Aorta (tissue), 5 donors: ENCODE results near the gene PRDM15. TPM values are rescaled to one million over a fixed set of nuclear protein-coding genes. Genes with fewer than 3 reads are reported as not detected.

Experiments used
- ATAC-seq: fragments of 200-7000 bp; cut with Tn5 transposase; one replicate; pipeline ENCODE4 v1.9.1; 2022; ENCODE audit warnings: moderate library complexity; ENCODE audit not compliant: low FRiP score
- DNase-seq, 2 donors: peaks; one replicate each; pipeline ENCODE4 v3.0.0-alpha.2; 2020
- H3K27ac ChIP-seq, 2 donors: one replicate each; pipeline ENCODE4 v1.5.1; 2013; ENCODE audit warnings: low read length in 2 of 2, mild to moderate bottlenecking in 2 of 2, moderate library complexity in 2 of 2, control low read depth in 1 of 2, inconsistent platforms in 1 of 2, low read depth in 1 of 2
- H3K27me3 ChIP-seq, 2 donors: one replicate each; pipeline ENCODE4 v1.6.1; 2013; ENCODE audit warnings: control low read depth in 1 of 2, low read length in 1 of 2, mild to moderate bottlenecking in 1 of 2, moderate library complexity in 1 of 2; ENCODE audit not compliant: insufficient read depth in 2 of 2, control insufficient read depth in 1 of 2
- H3K36me3 ChIP-seq, 2 donors: one replicate each; pipeline ENCODE4 v1.6.1; 2013; ENCODE audit warnings: control low read depth in 1 of 2, low read length in 1 of 2, mild to moderate bottlenecking in 1 of 2; ENCODE audit not compliant: insufficient read depth in 2 of 2, control insufficient read depth in 1 of 2
- H3K4me1 ChIP-seq, 2 donors: one replicate each; pipeline ENCODE4 v1.6.1; 2013; ENCODE audit warnings: low read length in 2 of 2, control low read depth in 1 of 2, mild to moderate bottlenecking in 1 of 2, moderate library complexity in 1 of 2; ENCODE audit not compliant: insufficient read depth in 2 of 2, control insufficient read depth in 1 of 2
- H3K4me3 ChIP-seq, 2 donors: one replicate each; pipeline ENCODE4 v1.5.1; 2013; ENCODE audit warnings: low read length in 2 of 2, control low read depth in 1 of 2, mild to moderate bottlenecking in 1 of 2
- H3K9me3 ChIP-seq: one replicate; pipeline ENCODE4 v1.6.1; 2013; ENCODE audit warnings: mild to moderate bottlenecking, low read length; ENCODE audit not compliant: control insufficient read depth
- WGBS, 2 donors: extraction: QIAGEN DNeasy Blood & Tissue Kit; methylation state at CpG; one replicate each; pipeline ENCODE4 v1.1.7; 2013; 5-methylcytosine and 5-hydroxymethylcytosine counted together
- intact Hi-C, 2 donors: fragments of 100-400 bp; cut with DNase I; formaldehyde crosslinking; loops; one replicate each; pipeline versions ENCODE4 v1.14.2 to v1.15.0; 2022
- polyA plus RNA-seq, 2 donors: library from polyadenylated mRNA; stranded (reverse); fragments of 200-250 nt; gene quantifications; one replicate each; pipeline ENCODE4 v1.2.3, GENCODE V29; 2013
- total RNA-seq, 2 donors: library from RNA; stranded (reverse); fragmentation: NEBNext Ultra II Directional; extraction: Animal tissue kit (Norgen Biotek cat#: 25700); gene quantifications; one replicate each; pipeline ENCODE4 v1.2.1, GENCODE V29; 2021
- donor health status: healthy with polysubstance abuse.
- donor health status: Bipolar disorder and iron deficiency.
- donor health status: DM: no; HTN: no; CAD: no.
- donor health status: DM: no; HTN: no; CAD: no.
- donor health status: DM: yes; HTN: yes; CAD: no.

Gene PRDM15
- total and polyA plus RNA-seq, 4 donors, result 2.6 to 11.5 (median 7.5) TPM

DNA sequence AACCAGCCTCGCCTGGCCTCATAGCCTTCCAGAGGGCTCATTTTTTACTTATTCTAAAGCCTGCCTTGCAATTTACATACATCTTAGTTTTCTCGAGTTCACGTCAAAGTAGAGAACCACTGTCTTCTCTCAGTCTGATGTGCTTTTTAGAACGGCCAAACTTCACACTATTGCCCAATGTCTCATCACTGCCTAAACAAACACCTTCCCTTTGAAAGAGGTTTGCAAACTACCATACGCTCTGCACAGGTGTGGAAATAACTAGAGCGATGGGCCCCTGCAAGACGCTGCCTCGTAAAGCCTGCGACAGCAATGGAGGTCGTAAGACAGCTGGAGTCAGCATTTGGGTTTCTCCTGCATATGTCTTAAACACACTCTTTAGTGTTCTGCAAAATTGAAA, 22.6 kb downstream of the PRDM15 start:
- Histone ChIP-seq H3K27ac (no peak overlapping the region), H3K4me1 (no peaks in the 10 kb centered on the region), H3K9me3 (no peaks in the 10 kb centered on the region), H3K36me3 (peaks cover 2 to 7% of the 10 kb centered on the region in 2 donors), H3K27me3 (no peaks in the 10 kb centered on the region), H3K4me3 (no peak overlapping the region)
- 80 to 94% methylated on average over 10 of the region's 10 CpGs for WGBS, 2 donors
- ATAC-seq (no peak), DNase-seq (no peak)
- intact Hi-C loops, result no loop called here

DNA sequence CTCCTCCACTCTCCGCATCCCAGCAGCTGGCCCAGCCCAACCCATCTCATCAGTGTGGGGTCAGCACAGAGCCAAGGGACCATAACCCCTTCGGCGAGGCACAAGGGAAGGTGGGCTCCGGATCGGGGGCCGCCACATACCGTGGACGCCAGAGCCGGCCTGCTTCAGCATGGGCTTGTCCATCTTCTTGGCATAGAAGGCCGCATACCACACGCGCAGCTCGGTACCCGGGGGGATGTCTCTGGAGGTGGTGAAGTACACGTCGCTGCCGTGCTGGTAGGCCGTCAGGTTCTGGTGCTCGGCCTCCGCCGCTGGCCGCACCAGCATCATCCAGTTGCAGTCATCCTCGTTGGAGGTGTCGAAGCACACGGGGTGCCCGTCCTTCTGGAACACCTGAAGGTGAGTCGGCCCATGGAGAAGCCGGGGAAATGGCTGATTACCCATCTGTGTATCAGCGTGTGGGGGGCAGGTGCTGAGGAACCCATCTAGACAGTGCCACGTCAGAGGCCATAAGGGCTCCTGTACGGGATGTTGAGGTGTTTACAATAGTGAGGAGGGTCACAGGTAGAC, 24.6 kb downstream of the PRDM15 start:
- WGBS, 2 donors, result 94 to 95% methylated on average over 31 of the region's 31 CpGs
- Histone ChIP-seq H3K27me3 (no peaks in the 10 kb centered on the region), H3K4me3 (no peak overlapping the region), H3K9me3 (no peaks in the 10 kb centered on the region), H3K36me3 (peaks cover 2 to 7% of the 10 kb centered on the region in 2 donors), H3K27ac (no peak overlapping the region), H3K4me1 (no peaks in the 10 kb centered on the region)
- no peak for ATAC-seq
- intact Hi-C loops, result no loop called here
- DNase-seq, result no peak

DNA sequence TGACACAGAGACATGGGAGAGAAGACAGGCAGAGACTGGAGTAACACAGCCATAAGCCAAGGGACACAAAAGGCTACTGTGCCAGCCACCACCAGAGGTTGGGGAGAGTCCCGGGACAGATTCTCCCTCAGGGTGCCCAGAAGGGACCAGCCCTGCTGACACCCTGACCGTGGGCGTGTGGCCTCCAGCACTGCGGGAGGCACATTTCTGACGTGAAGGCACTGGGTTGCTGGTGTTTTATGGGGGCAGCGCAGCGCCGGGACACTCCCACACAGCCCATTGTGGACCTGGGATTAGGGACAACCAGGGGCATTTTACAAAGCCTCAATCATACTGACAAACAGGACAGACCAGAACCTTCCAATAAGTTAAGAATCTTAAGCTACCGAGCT, 26.2 kb downstream of the PRDM15 start:
- Histone ChIP-seq H3K36me3 (peaks cover 2 to 7% of the 10 kb centered on the region in 2 donors), H3K4me1 (no peaks in the 10 kb centered on the region), H3K27me3 (no peaks in the 10 kb centered on the region), H3K4me3 (no peak overlapping the region), H3K27ac (no peak overlapping the region), H3K9me3 (no peaks in the 10 kb centered on the region)
- 94% methylated on average over 9 of the region's 9 CpGs for WGBS, 2 donors
- no peak for ATAC-seq
- no peak for DNase-seq
- intact Hi-C loops, result no loop called here

- ATAC-seq (no peak), DNase-seq (no peak)
- H3K36me3 ChIP-seq, result peaks cover 2 to 7% of the 10 kb centered on the region in 2 donors
- H3K9me3 ChIP-seq, result no peaks in the 10 kb centered on the region
- H3K4me1 ChIP-seq, result no peaks in the 10 kb centered on the region
- 88 to 91% methylated on average over 21 of the region's 21 CpGs for WGBS, 2 donors
- no peak overlapping the region for H3K27ac ChIP-seq
- no peaks in the 10 kb centered on the region for H3K27me3 ChIP-seq
- intact Hi-C loops, result no loop called here
- H3K4me3 ChIP-seq, result no peak overlapping the region
Observed at GRCh38 chr21:41852151-41852928, 26.8 kb downstream of the PRDM15 start.

DNA sequence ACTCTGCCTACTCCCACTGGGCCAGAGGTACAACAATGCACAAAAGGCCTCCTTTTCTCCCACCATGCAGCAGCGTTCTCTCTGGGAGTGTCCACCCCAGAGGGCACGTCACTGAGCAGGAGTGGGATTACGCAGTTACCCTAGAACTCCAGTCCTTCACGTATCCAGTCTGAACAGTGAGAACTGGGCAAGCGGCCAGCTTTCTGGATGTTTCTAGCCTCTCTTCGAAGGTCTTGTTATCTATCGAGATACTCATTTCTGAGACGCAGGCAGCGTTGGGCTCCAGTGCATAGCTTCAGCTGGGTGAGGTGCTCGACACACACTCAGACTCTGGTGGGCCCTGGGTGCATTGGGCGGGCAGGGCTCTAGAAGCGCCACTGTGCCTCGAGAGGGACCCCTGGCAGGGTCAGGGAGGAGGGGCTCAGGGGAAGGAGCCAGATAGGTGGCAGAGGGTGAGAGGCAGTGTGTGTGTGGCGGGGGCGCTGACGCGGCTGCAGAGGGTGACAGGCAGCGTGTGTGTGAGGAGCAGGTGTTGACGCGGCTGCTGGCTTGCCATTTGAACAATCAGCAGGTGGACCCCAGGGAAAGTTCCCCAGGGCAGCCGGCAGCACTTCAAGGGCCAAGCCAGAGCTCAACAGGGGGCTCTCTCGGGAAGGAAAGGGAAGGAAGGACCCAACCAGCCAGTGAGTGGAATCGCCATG, 27.9 kb downstream of the PRDM15 start:
- DNase-seq (no peak), ATAC-seq (no peak)
- 82 to 86% methylated on average over 23 of the region's 23 CpGs for WGBS, 2 donors
- Histone ChIP-seq H3K36me3 (peaks cover 2 to 4% of the 10 kb centered on the region in 2 donors), H3K27ac (no peak overlapping the region), H3K4me1 (no peaks in the 10 kb centered on the region), H3K4me3 (no peak overlapping the region), H3K9me3 (no peaks in the 10 kb centered on the region), H3K27me3 (no peaks in the 10 kb centered on the region)
- intact Hi-C loops, result no loop called here

DNA sequence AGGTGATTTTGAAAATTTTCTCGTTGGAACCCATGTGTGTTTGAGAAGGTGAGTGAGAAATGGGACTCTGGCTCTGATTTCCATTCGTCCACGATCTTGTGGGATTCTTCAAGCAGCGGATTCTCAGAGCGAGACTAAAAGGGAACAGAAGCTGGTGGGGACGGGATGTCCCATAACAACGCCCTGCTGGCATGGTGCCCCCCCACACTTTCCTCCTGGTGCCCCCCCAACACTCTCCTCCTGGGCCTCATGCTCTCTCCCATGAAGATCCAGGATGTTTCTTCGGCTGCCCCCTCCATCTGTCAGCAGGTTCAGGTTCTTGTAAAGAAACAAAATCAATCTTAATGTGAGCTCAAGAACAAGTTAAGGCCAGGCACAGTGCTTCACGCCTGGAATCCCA, 29.1 kb downstream of the PRDM15 start:
- no peaks in the 10 kb centered on the region for H3K4me1 ChIP-seq
- peak in 1 of 2 donors; percentile 40 for DNase-seq
- no peak overlapping the region for H3K27ac ChIP-seq
- H3K36me3 ChIP-seq, result peaks cover under 1 to 4% of the 10 kb centered on the region in 2 donors
- no peaks in the 10 kb centered on the region for H3K9me3 ChIP-seq
- H3K4me3 ChIP-seq, result no peak overlapping the region
- no peak for ATAC-seq
- 94 to 95% methylated on average over 9 of the region's 9 CpGs for WGBS, 2 donors
- H3K27me3 ChIP-seq, result no peaks in the 10 kb centered on the region
- intact Hi-C loops, result no loop called here

GRCh38 chr21:41848958-41849580, 30.1 kb downstream of the PRDM15 start:
- ATAC-seq, result no peak
- intact Hi-C loops, result no loop called here
- Histone ChIP-seq H3K4me3 (no peak overlapping the region), H3K27ac (no peak overlapping the region), H3K9me3 (no peaks in the 10 kb centered on the region), H3K27me3 (no peaks in the 10 kb centered on the region), H3K4me1 (no peaks in the 10 kb centered on the region), H3K36me3 (no peaks in the 10 kb centered on the region)
- 89 to 92% methylated on average over 15 of the region's 15 CpGs for WGBS, 2 donors
- DNase-seq, result peak in 1 of 2 donors; percentile 22

DNA sequence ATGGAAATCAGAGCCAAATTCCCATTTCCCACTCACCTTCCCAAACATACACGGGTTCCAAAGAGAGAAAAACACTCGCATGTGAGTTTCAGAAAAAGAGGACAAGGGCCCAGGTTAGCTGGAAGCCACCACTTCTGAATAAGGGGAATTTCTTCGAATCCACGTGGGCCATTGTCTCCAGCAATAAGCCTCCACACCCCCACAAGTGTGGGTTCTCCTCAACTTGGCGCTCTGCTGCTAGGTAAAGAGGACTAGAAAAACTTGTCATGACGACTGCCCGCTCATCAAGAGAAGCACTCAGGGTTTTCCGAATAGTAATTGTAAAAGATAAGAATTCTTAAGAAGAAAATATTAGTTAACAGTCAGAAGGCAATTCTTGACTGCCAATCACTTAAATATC, 30.6 kb downstream of the PRDM15 start:
- DNase-seq (no peak), ATAC-seq (no peak)
- H3K4me1 ChIP-seq, result no peaks in the 10 kb centered on the region
- H3K9me3 ChIP-seq, result no peaks in the 10 kb centered on the region
- intact Hi-C loops, result no loop called here
- H3K27me3 ChIP-seq, result no peaks in the 10 kb centered on the region
- H3K4me3 ChIP-seq, result no peak overlapping the region
- H3K36me3 ChIP-seq, result no peaks in the 10 kb centered on the region
- 82 to 89% methylated on average over 8 of the region's 8 CpGs for WGBS, 2 donors
- no peak overlapping the region for H3K27ac ChIP-seq
